HG03565 (cell line): Measurements from ENCODE around the gene FSD1L.
"Not testable (repeated sequence)": the region's sequence is repeated elsewhere in the genome, so short reads cannot be mapped to it uniquely, and the experiment has no call there.

Experiments
- ATAC-seq: cut with Tn5 transposase; IDR thresholded peaks from one replicate; pipeline ENCODE4 v1.9.1; 2021; ENCODE audit warnings: mild to moderate bottlenecking, moderate library complexity; ENCODE audit not compliant: unreplicated experiment

Gene FSD1L

GRCh38 chr9:105479846-105480245 lies 32.0 kb downstream of the FSD1L start:
- no peak for ATAC-seq

- ATAC-seq: peak; percentile 88
Observed at GRCh38 chr9:105483618-105484017, 35.8 kb downstream of the FSD1L start.

- no peak for ATAC-seq
Observed at GRCh38 chr9:105484226-105484625, 36.4 kb downstream of the FSD1L start.

GRCh38 chr9:105485131-105485530 lies 37.3 kb downstream of the FSD1L start:
- ATAC-seq: no peak

GRCh38 chr9:105496826-105497225 lies 49.0 kb downstream of the FSD1L start:
- ATAC-seq: no peak

GRCh38 chr9:105497704-105498103 lies 49.9 kb downstream of the FSD1L start:
- no peak for ATAC-seq

- peak; percentile 76 for ATAC-seq
Observed at GRCh38 chr9:105500108-105500766, 52.4 kb downstream of the FSD1L start.

GRCh38 chr9:105501414-105501813 lies 53.6 kb downstream of the FSD1L start:
- ATAC-seq: no peak

GRCh38 chr9:105502276-105502675 lies 54.4 kb downstream of the FSD1L start:
- no peak for ATAC-seq

GRCh38 chr9:105503881-105504280 lies 56.0 kb downstream of the FSD1L start:
- ATAC-seq: no peak

- ATAC-seq: no peak
Observed at GRCh38 chr9:105507096-105507790, 59.4 kb downstream of the FSD1L start.

GRCh38 chr9:105508530-105508929 lies 60.7 kb downstream of the FSD1L start:
- no peak for ATAC-seq

GRCh38 chr9:105510024-105510423 lies 62.2 kb downstream of the FSD1L start:
- peak; percentile 55 for ATAC-seq

GRCh38 chr9:105511446-105511845 lies 63.6 kb downstream of the FSD1L start:
- ATAC-seq: no peak

GRCh38 chr9:105515811-105516413 lies 68.1 kb downstream of the FSD1L start:
- ATAC-seq: no peak

- not testable (repeated sequence) for ATAC-seq
Observed at GRCh38 chr9:105519710-105520369, 72.0 kb downstream of the FSD1L start.

- not testable (repeated sequence) for ATAC-seq
Observed at GRCh38 chr9:105520992-105521391, 73.2 kb downstream of the FSD1L start.

- peak; percentile 91 for ATAC-seq
Observed at GRCh38 chr9:105522618-105523385, 75.0 kb downstream of the FSD1L start.

- ATAC-seq: no peak
Observed at GRCh38 chr9:105531530-105531929, 83.7 kb downstream of the FSD1L start.

GRCh38 chr9:105535920-105536668 lies 88.3 kb downstream of the FSD1L start:
- ATAC-seq: peak; percentile 70
